ENCODE measurements around the gene ROBO1.

DNA sequence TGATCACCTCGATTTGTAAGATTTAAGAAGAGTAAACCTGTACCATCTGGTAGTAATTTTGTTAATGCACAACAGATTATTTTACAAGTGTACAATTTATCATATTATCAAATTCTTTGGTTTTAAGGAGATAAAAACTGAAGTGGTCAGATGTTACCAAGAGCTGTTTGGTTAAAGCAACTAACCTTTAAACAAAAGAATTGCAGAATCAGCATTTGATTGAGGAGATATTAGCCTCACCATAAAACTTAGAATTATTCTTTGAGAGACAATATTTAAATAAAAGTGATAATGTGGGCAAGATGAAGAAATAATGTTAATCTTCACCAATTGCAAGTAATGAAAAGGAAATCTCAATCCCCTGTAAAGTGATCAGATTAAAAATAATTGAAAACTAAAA lies 1034.9 kb downstream of the ROBO1 start:
- TF ChIP-seq, protein P1, sequence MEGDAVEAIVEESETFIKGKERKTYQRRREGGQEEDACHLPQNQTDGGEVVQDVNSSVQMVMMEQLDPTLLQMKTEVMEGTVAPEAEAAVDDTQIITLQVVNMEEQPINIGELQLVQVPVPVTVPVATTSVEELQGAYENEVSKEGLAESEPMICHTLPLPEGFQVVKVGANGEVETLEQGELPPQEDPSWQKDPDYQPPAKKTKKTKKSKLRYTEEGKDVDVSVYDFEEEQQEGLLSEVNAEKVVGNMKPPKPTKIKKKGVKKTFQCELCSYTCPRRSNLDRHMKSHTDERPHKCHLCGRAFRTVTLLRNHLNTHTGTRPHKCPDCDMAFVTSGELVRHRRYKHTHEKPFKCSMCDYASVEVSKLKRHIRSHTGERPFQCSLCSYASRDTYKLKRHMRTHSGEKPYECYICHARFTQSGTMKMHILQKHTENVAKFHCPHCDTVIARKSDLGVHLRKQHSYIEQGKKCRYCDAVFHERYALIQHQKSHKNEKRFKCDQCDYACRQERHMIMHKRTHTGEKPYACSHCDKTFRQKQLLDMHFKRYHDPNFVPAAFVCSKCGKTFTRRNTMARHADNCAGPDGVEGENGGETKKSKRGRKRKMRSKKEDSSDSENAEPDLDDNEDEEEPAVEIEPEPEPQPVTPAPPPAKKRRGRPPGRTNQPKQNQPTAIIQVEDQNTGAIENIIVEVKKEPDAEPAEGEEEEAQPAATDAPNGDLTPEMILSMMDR (IDR thresholded peaks at IDR 0.05; ENCODE audit: insufficient read depth, low read depth, low read length): no peak
- no peak for TF ChIP-seq EZH2 (IDR thresholded peaks at IDR 0.05; ENCODE audit: insufficient read depth, low read length)
